Measurements from ENCODE around the gene TMEM117. TPM values are rescaled to one million over a fixed set of nuclear protein-coding genes. Genes with fewer than 3 reads are reported as not detected.
"Not testable (repeated sequence)": the region's sequence is repeated elsewhere in the genome, so short reads cannot be mapped to it uniquely, and the experiment has no call there.

Gene TMEM117
- total RNA-seq, 1 donor from 2014 or later, result 12.4 TPM

- no peak for DNase-seq (ENCODE audit: low read depth)
- Histone ChIP-seq H3K27me3 (ENCODE audit: control insufficient read depth, insufficient read depth, low read length) (no peaks in the 10 kb centered on the region), H3K4me3 (ENCODE audit: low read depth, low read length) (no peak overlapping the region), H3K36me3 (ENCODE audit: control insufficient read depth, insufficient read depth, low read length) (no peaks in the 10 kb centered on the region)
- TF ChIP-seq CTCF (IDR thresholded peaks at IDR 0.05; ENCODE audit: insufficient read depth, low read length, poor library complexity, severe bottlenecking), result no peak
These were observed 190.2 kb downstream of the TMEM117 start for GRCh38 chr12:44026046-44026445.

GRCh38 chr12:44026926-44027325, 191.0 kb downstream of the TMEM117 start:
- not testable (repeated sequence) for DNase-seq (ENCODE audit: low read depth); H3K4me3 ChIP-seq (ENCODE audit: low read depth, low read length); H3K27me3 ChIP-seq (ENCODE audit: control insufficient read depth, insufficient read depth, low read length); H3K36me3 ChIP-seq (ENCODE audit: control insufficient read depth, insufficient read depth, low read length)

DNA sequence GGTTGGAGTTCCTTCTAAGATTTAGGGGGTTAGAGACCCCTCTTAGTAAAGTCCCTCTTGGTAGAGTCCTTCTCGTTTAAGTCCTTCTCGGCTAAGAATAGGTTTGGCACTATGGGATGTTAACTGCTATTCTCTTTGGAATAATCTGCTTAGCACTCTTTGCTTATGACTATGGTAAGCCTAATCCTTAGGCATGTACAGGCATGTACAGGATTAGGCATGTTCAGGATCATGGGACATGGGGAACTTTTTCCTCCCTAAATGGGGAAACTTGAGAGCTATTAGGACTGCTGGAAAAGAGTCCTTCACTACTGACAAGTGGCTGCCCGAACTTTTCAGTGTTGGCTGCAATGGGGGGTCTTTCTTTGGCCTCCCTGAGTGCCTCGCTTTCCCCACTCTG, 193.3 kb downstream of the TMEM117 start:
- no peak for DNase-seq (ENCODE audit: low read depth)
- no peak for TF ChIP-seq CTCF (IDR thresholded peaks at IDR 0.05; ENCODE audit: insufficient read depth, low read length, poor library complexity, severe bottlenecking)

DNA sequence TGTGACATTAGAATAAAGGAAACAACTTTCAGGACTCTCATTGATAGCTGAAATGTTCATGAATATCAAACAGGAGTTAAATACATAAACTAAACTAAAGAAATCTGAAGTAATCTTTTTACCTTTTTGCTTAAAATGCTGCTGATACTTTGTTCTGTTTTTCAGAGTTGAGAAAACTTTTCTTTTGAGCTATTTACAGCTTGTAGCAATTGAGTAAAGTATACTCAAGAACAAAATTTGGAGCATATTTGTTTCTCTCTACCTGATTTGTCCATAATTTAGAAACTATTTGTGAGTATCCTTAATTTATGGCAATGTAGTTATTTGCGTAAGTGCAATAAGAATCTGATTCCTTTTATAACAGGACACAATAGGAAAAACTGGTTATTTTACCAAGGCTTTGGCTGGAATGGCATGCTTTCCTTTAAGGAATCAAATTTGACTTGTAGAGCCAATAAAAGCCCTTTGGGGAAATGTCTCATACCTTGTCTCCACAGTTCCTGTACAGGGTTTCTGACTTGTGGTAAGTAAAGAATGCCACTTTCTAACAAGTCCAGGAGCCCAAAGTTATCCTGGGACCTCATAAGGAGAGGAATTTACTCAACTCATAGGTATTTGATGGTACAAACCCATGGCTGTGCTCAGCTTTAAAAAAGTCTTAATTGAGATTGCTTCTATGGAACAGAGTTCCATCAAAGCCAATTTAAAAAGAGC, 195.7 kb downstream of the TMEM117 start:
- H3K36me3 ChIP-seq (ENCODE audit: control insufficient read depth, insufficient read depth, low read length), result no peaks in the 10 kb centered on the region
- DNase-seq (ENCODE audit: low read depth), result no peak
- no peak for TF ChIP-seq CTCF (IDR thresholded peaks at IDR 0.05; ENCODE audit: insufficient read depth, low read length, poor library complexity, severe bottlenecking)
- H3K27me3 ChIP-seq (ENCODE audit: control insufficient read depth, insufficient read depth, low read length), result no peaks in the 10 kb centered on the region
- H3K4me3 ChIP-seq (ENCODE audit: low read depth, low read length), result no peak overlapping the region

More for the DNA sequence above, 193.3 kb downstream of the TMEM117 start:
- H3K36me3 ChIP-seq (ENCODE audit: control insufficient read depth, insufficient read depth, low read length), result no peaks in the 10 kb centered on the region
- H3K27me3 ChIP-seq (ENCODE audit: control insufficient read depth, insufficient read depth, low read length), result no peaks in the 10 kb centered on the region
- no peak overlapping the region for H3K4me3 ChIP-seq (ENCODE audit: low read depth, low read length)

DNA sequence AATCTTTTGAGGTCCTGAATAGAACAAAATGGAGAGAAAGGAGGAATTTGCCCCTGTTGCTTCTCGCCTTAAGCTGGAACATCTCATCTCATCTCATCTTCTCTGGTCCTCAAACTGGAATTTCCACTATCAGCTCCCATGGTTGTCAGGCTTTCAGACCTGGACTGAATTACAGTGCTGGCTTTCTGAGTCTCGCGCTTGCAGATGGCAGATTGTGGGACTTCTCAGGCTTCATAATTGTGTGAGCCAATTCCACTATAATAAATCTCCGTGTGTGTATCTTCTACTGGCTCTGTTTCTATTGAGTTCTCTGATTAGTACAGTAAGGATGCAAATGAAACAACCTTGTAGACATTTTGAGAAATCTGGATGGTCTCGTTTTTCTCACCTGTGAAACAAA, 199.0 kb downstream of the TMEM117 start:
- Histone ChIP-seq H3K36me3 (ENCODE audit: control insufficient read depth, insufficient read depth, low read length) (no peaks in the 10 kb centered on the region), H3K4me3 (ENCODE audit: low read depth, low read length) (no peak overlapping the region), H3K27me3 (ENCODE audit: control insufficient read depth, insufficient read depth, low read length) (no peaks in the 10 kb centered on the region)
- no peak for TF ChIP-seq CTCF (IDR thresholded peaks at IDR 0.05; ENCODE audit: insufficient read depth, low read length, poor library complexity, severe bottlenecking)
- no peak for DNase-seq (ENCODE audit: low read depth)

- DNase-seq (ENCODE audit: low read depth), result no peak
- no peak for TF ChIP-seq CTCF (IDR thresholded peaks at IDR 0.05; ENCODE audit: insufficient read depth, low read length, poor library complexity, severe bottlenecking)
- no peaks in the 10 kb centered on the region for H3K36me3 ChIP-seq (ENCODE audit: control insufficient read depth, insufficient read depth, low read length)
- no peaks in the 10 kb centered on the region for H3K27me3 ChIP-seq (ENCODE audit: control insufficient read depth, insufficient read depth, low read length)
- no peak overlapping the region for H3K4me3 ChIP-seq (ENCODE audit: low read depth, low read length)
These were observed 201.1 kb downstream of the TMEM117 start for GRCh38 chr12:44036875-44037443.

Data from kidney epithelial cell (primary cell).